ENCODE results near the gene TMEM175. TPM values are rescaled to one million over a fixed set of nuclear protein-coding genes. Genes with fewer than 3 reads are reported as not detected.

Gene TMEM175
- total and polyA plus RNA-seq, 12 donors, result 15.6 to 49.6 (median 19.0) TPM

DNA sequence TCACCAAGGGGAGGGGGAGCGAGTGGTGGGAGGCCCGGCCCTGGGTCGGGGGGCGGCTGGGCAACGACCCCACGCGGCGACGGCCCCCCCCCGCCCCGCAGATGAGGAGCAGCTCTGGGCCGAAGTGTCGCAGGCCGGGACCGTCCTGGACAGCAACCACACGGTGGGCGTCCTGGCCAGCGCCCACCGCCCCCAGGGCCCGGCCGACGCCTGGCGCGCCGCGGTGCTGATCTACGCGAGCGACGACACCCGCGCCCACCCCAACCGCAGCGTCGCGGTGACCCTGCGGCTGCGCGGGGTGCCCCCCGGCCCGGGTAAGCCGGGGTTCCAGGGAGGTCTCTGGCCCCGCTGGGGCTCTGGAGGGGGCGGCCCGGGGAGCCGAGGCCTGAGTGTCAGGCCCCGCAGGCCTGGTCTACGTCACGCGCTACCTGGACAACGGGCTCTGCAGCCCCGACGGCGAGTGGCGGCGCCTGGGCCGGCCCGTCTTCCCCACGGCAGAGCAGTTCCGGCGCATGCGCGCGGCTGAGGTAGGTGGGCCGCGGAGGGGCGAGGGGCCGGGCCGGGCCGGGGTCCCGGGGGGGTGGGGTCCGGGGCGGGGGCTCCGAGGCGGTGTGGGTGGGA, 70.5 kb downstream of the TMEM175 start:
- no peak for ATAC-seq
- Histone ChIP-seq H3K4me1 (peaks cover 5 to 29% (median 18%) of the 10 kb centered on the region in 9 donors), H3K9me3 (no peaks in the 10 kb centered on the region), H3K27me3 (peaks cover 54 to 96% (median 86%) of the 10 kb centered on the region in 7 donors), H3K36me3 (no peaks in the 10 kb centered on the region), H3K4me3 (no peak overlapping the region), H3K27ac (no peak overlapping the region)
- WGBS, 2 donors, result 4% methylated on average over 39 to 75 of the region's 75 CpGs
- TF ChIP-seq, protein P1, sequence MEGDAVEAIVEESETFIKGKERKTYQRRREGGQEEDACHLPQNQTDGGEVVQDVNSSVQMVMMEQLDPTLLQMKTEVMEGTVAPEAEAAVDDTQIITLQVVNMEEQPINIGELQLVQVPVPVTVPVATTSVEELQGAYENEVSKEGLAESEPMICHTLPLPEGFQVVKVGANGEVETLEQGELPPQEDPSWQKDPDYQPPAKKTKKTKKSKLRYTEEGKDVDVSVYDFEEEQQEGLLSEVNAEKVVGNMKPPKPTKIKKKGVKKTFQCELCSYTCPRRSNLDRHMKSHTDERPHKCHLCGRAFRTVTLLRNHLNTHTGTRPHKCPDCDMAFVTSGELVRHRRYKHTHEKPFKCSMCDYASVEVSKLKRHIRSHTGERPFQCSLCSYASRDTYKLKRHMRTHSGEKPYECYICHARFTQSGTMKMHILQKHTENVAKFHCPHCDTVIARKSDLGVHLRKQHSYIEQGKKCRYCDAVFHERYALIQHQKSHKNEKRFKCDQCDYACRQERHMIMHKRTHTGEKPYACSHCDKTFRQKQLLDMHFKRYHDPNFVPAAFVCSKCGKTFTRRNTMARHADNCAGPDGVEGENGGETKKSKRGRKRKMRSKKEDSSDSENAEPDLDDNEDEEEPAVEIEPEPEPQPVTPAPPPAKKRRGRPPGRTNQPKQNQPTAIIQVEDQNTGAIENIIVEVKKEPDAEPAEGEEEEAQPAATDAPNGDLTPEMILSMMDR (IDR thresholded peaks at IDR 0.05), result no peak
- no peak for DNase-seq
- intact Hi-C loops (cut with DNase I), result no loop called here

DNA sequence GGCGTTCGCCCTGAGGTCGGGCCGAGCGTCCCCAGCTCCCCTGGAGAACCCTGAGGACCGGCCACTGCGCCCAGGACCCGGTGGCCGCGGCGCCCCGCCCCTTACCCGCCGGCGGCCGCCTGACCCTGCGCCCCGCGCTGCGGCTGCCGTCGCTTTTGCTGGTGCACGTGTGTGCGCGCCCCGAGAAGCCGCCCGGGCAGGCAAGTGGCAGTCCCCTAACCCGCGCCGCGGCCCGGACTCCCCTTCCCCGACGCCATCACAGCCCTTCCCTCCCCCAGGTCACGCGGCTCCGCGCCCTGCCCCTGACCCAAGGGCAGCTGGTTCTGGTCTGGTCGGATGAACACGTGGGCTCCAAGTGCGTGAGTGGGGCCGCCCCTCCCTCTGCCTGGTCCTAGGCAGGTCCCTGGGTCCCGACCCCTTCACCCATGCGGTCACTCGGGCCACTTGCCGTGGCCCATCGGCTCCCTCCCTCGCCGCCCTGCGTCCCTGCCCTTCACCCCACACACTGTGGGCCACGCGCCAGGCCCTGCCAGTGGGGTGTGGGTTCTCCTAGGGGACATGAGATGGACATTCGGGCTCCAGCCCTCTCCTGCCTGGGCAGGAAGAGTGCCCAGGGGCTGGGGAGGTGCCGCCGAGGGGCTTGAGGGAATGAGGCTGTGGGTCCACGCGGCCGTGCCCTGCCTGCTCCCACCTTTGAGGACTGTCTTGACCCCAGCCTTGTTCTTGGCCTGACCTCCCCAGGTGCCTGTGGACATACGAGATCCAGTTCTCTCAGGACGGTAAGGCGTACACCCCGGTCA, 71.2 kb downstream of the TMEM175 start:
- H3K9me3 ChIP-seq, result no peaks in the 10 kb centered on the region
- H3K27ac ChIP-seq, result no peak overlapping the region
- peaks cover 5 to 24% (median 17%) of the 10 kb centered on the region in 9 donors for H3K4me1 ChIP-seq
- no peak overlapping the region for H3K4me3 ChIP-seq
- WGBS, 2 donors, result 26 to 29% methylated on average over 59 to 62 of the region's 63 CpGs
- TF ChIP-seq, protein P1 (IDR thresholded peaks at IDR 0.05), result no peak
- intact Hi-C loops (cut with DNase I), result no loop called here
- no peak for DNase-seq
- H3K27me3 ChIP-seq, result peaks cover 52 to 96% (median 86%) of the 10 kb centered on the region in 7 donors
- ATAC-seq, result peak in 2 of 8 donors; percentile 10 to 11
- no peaks in the 10 kb centered on the region for H3K36me3 ChIP-seq

DNA sequence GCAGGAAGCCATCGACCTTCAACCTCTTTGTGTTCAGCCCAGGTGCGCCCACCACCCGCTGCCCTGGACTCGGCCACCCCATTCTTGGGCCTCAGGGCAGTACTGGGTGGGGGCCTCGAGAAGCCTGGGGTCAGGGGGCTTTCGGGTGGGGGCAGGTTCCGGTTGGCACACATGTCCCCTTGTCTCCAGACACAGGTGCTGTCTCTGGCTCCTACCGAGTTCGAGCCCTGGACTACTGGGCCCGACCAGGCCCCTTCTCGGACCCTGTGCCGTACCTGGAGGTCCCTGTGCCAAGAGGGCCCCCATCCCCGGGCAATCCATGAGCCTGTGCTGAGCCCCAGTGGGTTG, 71.8 kb downstream of the TMEM175 start:
- Histone ChIP-seq H3K36me3 (no peaks in the 10 kb centered on the region), H3K4me1 (peaks cover 8 to 29% (median 22%) of the 10 kb centered on the region in 9 donors), H3K4me3 (no peak overlapping the region), H3K27me3 (peaks cover 52 to 96% (median 89%) of the 10 kb centered on the region in 7 donors), H3K9me3 (no peaks in the 10 kb centered on the region), H3K27ac (no peak overlapping the region)
- TF ChIP-seq, protein P1 (IDR thresholded peaks at IDR 0.05), result no peak
- ATAC-seq, result peak in 1 of 8 donors; percentile 10
- intact Hi-C loops (cut with DNase I), result no loop called here
- WGBS, 2 donors, result 88 to 90% methylated on average over 13 of the region's 13 CpGs
- no peak for DNase-seq

DNA sequence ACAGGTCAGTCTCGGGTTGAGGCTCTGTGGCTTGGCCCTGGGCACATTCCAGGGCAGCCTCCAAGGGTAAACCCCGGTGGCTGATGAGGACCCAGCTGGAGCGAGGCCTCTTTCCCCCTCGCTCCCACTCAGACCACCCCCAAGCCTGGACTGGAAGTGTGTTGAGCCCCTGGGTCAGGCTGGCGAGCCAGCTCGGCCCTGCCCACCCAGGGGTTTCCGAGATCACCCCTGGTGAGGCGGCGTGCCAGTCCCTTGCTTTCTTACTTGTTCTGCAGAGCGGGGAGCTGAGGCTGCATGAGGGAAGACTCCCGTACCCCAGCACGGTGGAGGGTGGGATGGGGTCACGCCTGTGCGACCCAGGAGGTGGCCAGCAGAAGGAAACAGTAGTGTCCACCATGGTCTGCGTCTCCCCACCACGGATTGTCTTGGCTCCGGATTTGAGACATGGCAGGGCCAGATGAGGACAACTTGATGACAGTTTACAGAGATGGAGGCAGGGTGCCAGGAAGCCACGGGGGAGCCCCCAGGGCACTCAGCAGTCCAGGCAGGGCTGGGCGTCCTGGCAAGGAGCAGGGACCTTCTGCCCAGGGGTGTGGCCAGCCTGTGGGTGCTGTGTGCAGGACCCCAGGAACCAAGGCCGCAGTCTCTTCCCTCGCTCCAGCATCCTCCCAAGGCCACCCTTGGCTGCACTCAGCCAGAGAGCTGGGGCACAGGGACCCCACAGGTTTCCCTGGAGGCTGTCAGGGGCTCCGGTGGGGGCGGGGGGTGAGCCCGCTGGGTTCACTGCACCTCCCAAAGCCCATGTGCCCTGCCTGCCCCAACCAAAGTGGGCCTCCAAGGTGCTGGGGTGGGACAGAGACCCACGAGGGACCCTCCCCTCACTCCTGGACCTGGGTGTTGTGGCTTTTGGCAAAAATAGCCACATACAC, 72.6 kb downstream of the TMEM175 start:
- H3K36me3 ChIP-seq, result no peaks in the 10 kb centered on the region
- no peak overlapping the region for H3K4me3 ChIP-seq
- ATAC-seq (peak in 5 of 8 donors; percentile 14 to 65 (median 49)), DNase-seq (peak in 1 of 2 donors; percentile 62)
- TF ChIP-seq, protein P1 (IDR thresholded peaks at IDR 0.05), result no peak
- H3K27me3 ChIP-seq, result peaks cover 52 to 93% (median 87%) of the 10 kb centered on the region in 7 donors
- no peaks in the 10 kb centered on the region for H3K9me3 ChIP-seq
- no peak overlapping the region for H3K27ac ChIP-seq
- H3K4me1 ChIP-seq, result peaks cover 10 to 32% (median 25%) of the 10 kb centered on the region in 9 donors
- intact Hi-C loops (cut with DNase I), result no loop called here
- 47 to 57% methylated on average over 25 of the region's 25 CpGs for WGBS, 2 donors
